ENCODE data around the gene SYT2. TPM values are rescaled to one million over a fixed set of nuclear protein-coding genes. Genes with fewer than 3 reads are reported as not detected.

Gene SYT2
- total and polyA plus RNA-seq, 9 of the 15 experiments (the other 6 are each of a cell fraction or from before 2014, with no cell fraction given), result not detected

GRCh38 chr1:202756391-202756790, 46.1 kb upstream of the SYT2 start:
- 94% methylated on average over 2 of the region's 2 CpGs for WGBS (ENCODE audit: insufficient coverage, low coverage, missing lambda C conversion rate)
- POLR2A ChIA-PET, result no interaction called here

More at GRCh38 chr1:202756391-202756790, 46.1 kb upstream of the SYT2 start:
- no peaks in the 10 kb centered on the region for H3K9me3 ChIP-seq (replicated peaks; ENCODE audit: control insufficient read depth, insufficient read depth, low read depth, low read length)
- no peak for TF ChIP-seq IFI16 (CRISPR knock-in tag; IDR thresholded peaks at IDR 0.05)
- TF ChIP-seq KLF1 (tag; IDR thresholded peaks at IDR 0.05), result no peak
- no peak for TF ChIP-seq NR2C2 (CRISPR knock-in tag; IDR thresholded peaks at IDR 0.05)
- no peak for TF ChIP-seq NR2C2 (tag; IDR thresholded peaks at IDR 0.05)
- no peak for TF ChIP-seq HSF4 (CRISPR knock-in tag; IDR thresholded peaks at IDR 0.05; ENCODE audit: borderline replicate concordance)
- no peak for TF ChIP-seq MCM5 (IDR thresholded peaks at IDR 0.05; ENCODE audit: low read depth)
- no peak for TF ChIP-seq KLF16 (IDR thresholded peaks at IDR 0.05)
- TF ChIP-seq YBX1 (IDR thresholded peaks at IDR 0.05), result no peak
- no peak for TF ChIP-seq DMBX1 (CRISPR knock-in tag; IDR thresholded peaks at IDR 0.05; ENCODE audit: borderline replicate concordance)
- TF ChIP-seq ETV6 (IDR thresholded peaks at IDR 0.05; ENCODE audit: borderline replicate concordance in 1 of 2, low read depth in 2 of 2, low read length in 1 of 2), result no peak
- no peak for TF ChIP-seq ETV6 (CRISPR knock-in tag; IDR thresholded peaks at IDR 0.05; ENCODE audit: borderline replicate concordance)
- no peak for TF ChIP-seq ARID2 (IDR thresholded peaks at IDR 0.05)
- no peak for TF ChIP-seq ZNF449 (CRISPR knock-in tag; IDR thresholded peaks at IDR 0.05)
- TF ChIP-seq, protein P1, sequence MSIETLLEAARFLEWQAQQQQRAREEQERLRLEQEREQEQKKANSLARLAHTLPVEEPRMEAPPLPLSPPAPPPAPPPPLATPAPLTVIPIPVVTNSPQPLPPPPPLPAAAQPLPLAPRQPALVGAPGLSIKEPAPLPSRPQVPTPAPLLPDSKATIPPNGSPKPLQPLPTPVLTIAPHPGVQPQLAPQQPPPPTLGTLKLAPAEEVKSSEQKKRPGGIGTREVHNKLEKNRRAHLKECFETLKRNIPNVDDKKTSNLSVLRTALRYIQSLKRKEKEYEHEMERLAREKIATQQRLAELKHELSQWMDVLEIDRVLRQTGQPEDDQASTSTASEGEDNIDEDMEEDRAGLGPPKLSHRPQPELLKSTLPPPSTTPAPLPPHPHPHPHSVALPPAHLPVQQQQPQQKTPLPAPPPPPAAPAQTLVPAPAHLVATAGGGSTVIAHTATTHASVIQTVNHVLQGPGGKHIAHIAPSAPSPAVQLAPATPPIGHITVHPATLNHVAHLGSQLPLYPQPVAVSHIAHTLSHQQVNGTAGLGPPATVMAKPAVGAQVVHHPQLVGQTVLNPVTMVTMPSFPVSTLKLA (conservative IDR thresholded peaks at IDR 0.05), result no peak
- no peak overlapping the region for H3K4me3 ChIP-seq
- in situ Hi-C loops (cut with MboI) (loop anchor here (10.0 kb wide), 1 partner anchor 238 kb away; no protein-coding TSS in a partner anchor), intact Hi-C loops (cut with micrococcal nuclease) (no loop called here)
- no peak for ATAC-seq
- H3K4me2 ChIP-seq (ENCODE audit: insufficient read depth, low read length), result no peak overlapping the region
- CTCF ChIA-PET (ENCODE audit: low intra/inter-chr PET ratio), result no interaction called here
- BruUV-seq (replicated peaks), result no TSS peak
- H3K27me3 ChIP-seq (ENCODE audit: control insufficient read depth in 2 of 2, insufficient read depth in 2 of 2, low read length in 2 of 2), result no peaks in the 10 kb centered on the region
- no peak for DNase-seq (ENCODE audit: extremely low read depth in 1 of 4, low spot score in 3 of 4)
- H3K9me1 ChIP-seq (ENCODE audit: control insufficient read depth, insufficient read depth, low read length), result no peaks in the 10 kb centered on the region
- H3K79me2 ChIP-seq (ENCODE audit: control insufficient read depth, insufficient read depth, low read length), result no peaks in the 10 kb centered on the region
- H3K27ac ChIP-seq (ENCODE audit: extremely low read depth, low read depth, low read length), result no peak overlapping the region
- no peak overlapping the region for H3K9ac ChIP-seq (ENCODE audit: insufficient read depth in 1 of 2, low read depth in 2 of 2, low read length in 2 of 2)
- H3K4me1 ChIP-seq (replicated peaks in 1 of 2; ENCODE audit: control insufficient read depth in 2 of 2, insufficient read depth in 2 of 2, low read length in 2 of 2), result no peaks in the 10 kb centered on the region
- no peak for FAIRE-seq
- H3K36me3 ChIP-seq (ENCODE audit: control insufficient read depth, insufficient read depth, low read length), result peaks cover 90% of the 10 kb centered on the region
- H4K20me1 ChIP-seq (replicated peaks; ENCODE audit: control insufficient read depth, insufficient read depth, low read length), result no peaks in the 10 kb centered on the region
- H2AFZ ChIP-seq (ENCODE audit: low read depth, low read length), result no peak overlapping the region
